Neuronal stem cell (in vitro differentiated cells): ENCODE measurements around the gene MDM2.
A peak's percentile ranks its signal among the peaks of the same experiment; 100 is the strongest.

Source experiments
- DNase-seq: peaks from one replicate; pipeline ENCODE4 v3.0.0-alpha.2; 2013; ENCODE audit warnings: low spot score
- H2AFZ ChIP-seq: one replicate; pipeline ENCODE4 v1.6.1; 2013; ENCODE audit warnings: mild to moderate bottlenecking, low read length, inconsistent platforms
- H2AK5ac ChIP-seq: 2 replicates; pipeline ENCODE4 v1.6.1; 2013; ENCODE audit warnings: low read depth, mild to moderate bottlenecking, inconsistent platforms, low read length, moderate library complexity, mixed read lengths
- H2BK120ac ChIP-seq: 2 replicates; pipeline ENCODE4 v1.6.1; 2013; ENCODE audit warnings: low read depth, mild to moderate bottlenecking, inconsistent platforms, low read length, moderate library complexity, mixed read lengths
- H2BK12ac ChIP-seq: one replicate; pipeline ENCODE4 v1.6.1; 2013; ENCODE audit warnings: low read length, inconsistent platforms
- H2BK15ac ChIP-seq: 2 replicates; pipeline ENCODE4 v1.6.1; 2013; ENCODE audit warnings: mild to moderate bottlenecking, low read length, inconsistent platforms, mixed read lengths
- H2BK5ac ChIP-seq: one replicate; pipeline ENCODE4 v1.6.1; 2013; ENCODE audit warnings: inconsistent platforms, mild to moderate bottlenecking, low read length, moderate library complexity
- H3K14ac ChIP-seq: one replicate; pipeline ENCODE4 v1.6.1; 2013; ENCODE audit warnings: low read length, inconsistent platforms
- H3K18ac ChIP-seq: 2 replicates; pipeline ENCODE4 v1.6.1; 2013; ENCODE audit warnings: low read length, inconsistent platforms
- H3K23ac ChIP-seq: 2 replicates; pipeline ENCODE4 v1.6.1; 2013; ENCODE audit warnings: low read depth, mild to moderate bottlenecking, mixed read lengths, low read length, inconsistent platforms; ENCODE audit not compliant: poor library complexity
- H3K27ac ChIP-seq: replicated peaks from 3 replicates; pipeline ENCODE4 v1.5.1; 2013; ENCODE audit warnings: low read length, inconsistent platforms
- H3K27me3 ChIP-seq, 3 experiments: 2 replicates each; pipeline ENCODE4 v1.6.1; 2013; ENCODE audit warnings: low read length in 3 of 3, mild to moderate bottlenecking in 2 of 3, inconsistent platforms in 1 of 3, low read depth in 1 of 3, mixed read lengths in 1 of 3, moderate library complexity in 1 of 3; ENCODE audit not compliant: control insufficient read depth in 3 of 3, insufficient read depth in 3 of 3
- H3K36me3 ChIP-seq, 2 donors: replicated peaks in 1 of 2; 2 replicates each; pipeline ENCODE4 v1.6.1; 2013; ENCODE audit warnings: low read length in 2 of 2; ENCODE audit not compliant: control insufficient read depth in 2 of 2, insufficient read depth in 2 of 2
- H3K4ac ChIP-seq: 2 replicates; pipeline ENCODE4 v1.6.1; 2013; ENCODE audit warnings: inconsistent platforms, mild to moderate bottlenecking, low read length, moderate library complexity
- H3K4me1 ChIP-seq, 2 donors: 1 replicate in 1 of 2; 2 replicates in 1 of 2; pipeline ENCODE4 v1.6.1; 2013; ENCODE audit warnings: low read length in 2 of 2, low read depth in 1 of 2; ENCODE audit not compliant: control insufficient read depth in 2 of 2, insufficient read depth in 1 of 2
- H3K4me2 ChIP-seq: one replicate; pipeline ENCODE4 v1.6.1; 2013; ENCODE audit warnings: mild to moderate bottlenecking, low read length, inconsistent platforms; ENCODE audit not compliant: insufficient read depth, poor library complexity, severe bottlenecking
- H3K4me3 ChIP-seq, 2 donors: 2 replicates each; pipeline ENCODE4 v1.5.1; 2013; ENCODE audit warnings: low read length in 2 of 2, mild to moderate bottlenecking in 2 of 2, inconsistent platforms in 1 of 2, moderate library complexity in 1 of 2
- H3K79me1 ChIP-seq: one replicate; pipeline ENCODE4 v1.6.1; 2013; ENCODE audit warnings: low read depth, mild to moderate bottlenecking, inconsistent platforms, low read length, moderate library complexity
- H3K9ac ChIP-seq: one replicate; pipeline ENCODE4 v1.6.1; 2013; ENCODE audit warnings: mild to moderate bottlenecking, low read depth, low read length, inconsistent platforms; ENCODE audit not compliant: poor library complexity
- H3K9me3 ChIP-seq, 2 donors: replicated peaks in 1 of 2; 2 replicates each; pipeline versions ENCODE3 to v1.6.1; 2013; ENCODE audit warnings: low read length in 2 of 2, mild to moderate bottlenecking in 2 of 2, inconsistent platforms in 1 of 2, low read depth in 1 of 2, mixed read lengths in 1 of 2, moderate library complexity in 1 of 2; ENCODE audit not compliant: control insufficient read depth in 2 of 2, insufficient read depth in 1 of 2
- H4K8ac ChIP-seq: one replicate; pipeline ENCODE4 v1.6.1; 2013; ENCODE audit warnings: low read depth, mild to moderate bottlenecking, inconsistent platforms, low read length, moderate library complexity
- H4K91ac ChIP-seq: one replicate; pipeline ENCODE4 v1.6.1; 2013; ENCODE audit warnings: low read length, low read depth, mild to moderate bottlenecking, inconsistent platforms; ENCODE audit not compliant: poor library complexity
- WGBS, 2 donors: extraction: QIAGEN DNeasy Blood & Tissue Kit; methylation state at CpG; one replicate each; pipeline ENCODE4 v1.1.7; 2013; ENCODE audit warnings: missing lambda C conversion rate in 2 of 2, mixed read lengths in 1 of 2; ENCODE audit not compliant: insufficient read length in 2 of 2, insufficient replicate concordance in 1 of 2; ENCODE audit errors: extremely low coverage in 2 of 2; 5-methylcytosine and 5-hydroxymethylcytosine counted together

Gene MDM2

DNA sequence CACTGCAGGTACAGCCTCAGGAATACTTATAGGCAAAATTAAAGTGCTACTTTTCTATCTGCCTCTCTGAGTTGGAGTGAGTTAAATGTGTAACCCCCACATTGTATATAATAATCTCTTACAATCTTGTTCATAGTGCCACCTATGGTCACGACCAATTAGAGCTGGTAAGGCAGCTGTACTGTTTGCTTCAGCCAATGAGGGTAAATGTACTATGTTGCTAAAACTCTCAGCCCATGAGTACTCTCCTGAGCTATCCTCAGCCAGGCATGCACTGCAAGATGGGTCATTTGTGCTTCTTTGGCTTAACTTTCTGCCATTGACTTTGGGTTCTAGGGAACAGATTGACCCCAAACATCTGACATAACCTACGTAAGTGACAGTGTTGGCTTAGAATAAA is 15.0 kb upstream of the MDM2 start:
- Histone ChIP-seq H3K36me3 (no peaks in the 10 kb centered on the region), H4K8ac (no peak overlapping the region), H2AK5ac (no peak overlapping the region), H3K9me3 (no peaks in the 10 kb centered on the region), H3K9ac (no peak overlapping the region), H2BK120ac (no peak overlapping the region), H3K14ac (no peak overlapping the region), H2BK5ac (no peak overlapping the region), H3K27me3 (no peaks in the 10 kb centered on the region), H2BK12ac (no peak overlapping the region), H3K4ac (no peak overlapping the region), H3K23ac (no peak overlapping the region), H3K4me3 (no peak overlapping the region), H3K27ac (no peak overlapping the region), H2BK15ac (no peak overlapping the region), H3K18ac (no peak overlapping the region), H3K4me1 (no peaks in the 10 kb centered on the region), H3K4me2 (no peak overlapping the region), H4K91ac (no peak overlapping the region), H3K79me1 (no peaks in the 10 kb centered on the region), H2AFZ (peak overlapping the region; percentile 12)
- DNase-seq: no peak
- WGBS, 2 donors: no CpG with 5 or more reads among the region's 2 CpGs

GRCh38 chr12:68793436-68793835 is 14.5 kb upstream of the MDM2 start:
- H4K8ac ChIP-seq: no peak overlapping the region
- no peak overlapping the region for H3K18ac ChIP-seq
- no peak overlapping the region for H3K23ac ChIP-seq
- H3K36me3 ChIP-seq: no peaks in the 10 kb centered on the region
- no peak overlapping the region for H3K14ac ChIP-seq
- no peak overlapping the region for H2BK120ac ChIP-seq
- no peak overlapping the region for H2BK15ac ChIP-seq
- no peak overlapping the region for H3K4me3 ChIP-seq
- peak overlapping the region; percentile 12 for H2AFZ ChIP-seq
- H3K4me2 ChIP-seq: no peak overlapping the region
- no peaks in the 10 kb centered on the region for H3K9me3 ChIP-seq
- WGBS, 2 donors: no CpG with 5 or more reads among the region's 4 CpGs
- no peak overlapping the region for H2BK12ac ChIP-seq
- no peak overlapping the region for H2AK5ac ChIP-seq
- no peak overlapping the region for H4K91ac ChIP-seq
- no peak overlapping the region for H3K27ac ChIP-seq
- H3K9ac ChIP-seq: peak overlapping the region; percentile 66
- H3K4ac ChIP-seq: no peak overlapping the region
- no peaks in the 10 kb centered on the region for H3K27me3 ChIP-seq
- no peak overlapping the region for H2BK5ac ChIP-seq
- H3K4me1 ChIP-seq: no peaks in the 10 kb centered on the region
- no peaks in the 10 kb centered on the region for H3K79me1 ChIP-seq
- no peak for DNase-seq

DNA sequence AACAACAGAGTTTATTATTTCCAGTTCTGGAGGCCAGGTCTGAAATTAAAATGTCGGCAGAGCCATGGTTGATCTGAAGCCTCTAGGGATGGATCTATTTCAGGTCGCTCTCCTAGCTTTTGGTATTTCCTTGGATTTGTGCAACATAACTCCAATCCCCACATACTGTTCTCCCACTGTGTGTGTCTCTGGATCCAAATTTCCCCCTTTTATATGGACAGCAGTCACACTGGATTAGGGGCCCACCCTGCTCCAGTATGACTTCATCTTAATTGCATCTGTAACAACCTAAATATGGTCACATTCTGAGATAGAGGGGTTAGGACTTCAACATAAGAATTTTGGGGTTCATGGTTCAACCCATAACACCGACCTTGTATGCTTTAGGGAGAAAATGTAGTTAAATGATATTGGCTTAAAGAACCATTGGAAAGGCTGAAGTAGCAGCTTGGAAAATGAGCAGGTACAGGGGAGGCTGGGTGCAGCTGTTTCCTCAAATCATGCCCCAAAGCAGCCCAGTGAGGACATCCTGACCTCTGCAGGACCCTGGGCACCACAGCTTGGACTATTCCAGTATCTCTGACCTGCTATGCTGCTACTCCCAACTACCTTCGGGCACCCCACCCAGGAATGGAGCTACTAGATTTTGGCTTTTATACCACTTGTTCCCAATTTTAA is 13.9 kb upstream of the MDM2 start:
- no peak overlapping the region for H3K27ac ChIP-seq

GRCh38 chr12:68794653-68795251 is 13.2 kb upstream of the MDM2 start:
- no peak overlapping the region for H3K4me2 ChIP-seq
- no peak for DNase-seq
- no peaks in the 10 kb centered on the region for H3K36me3 ChIP-seq
- H3K27ac ChIP-seq: no peak overlapping the region
- H3K9me3 ChIP-seq: no peaks in the 10 kb centered on the region
- no peak overlapping the region for H2AFZ ChIP-seq
- no peak overlapping the region for H3K9ac ChIP-seq
- H3K27me3 ChIP-seq: no peaks in the 10 kb centered on the region
- no peaks in the 10 kb centered on the region for H3K4me1 ChIP-seq
- H2BK120ac ChIP-seq: no peak overlapping the region
- H4K8ac ChIP-seq: no peak overlapping the region
- no peak overlapping the region for H3K18ac ChIP-seq
- no peak overlapping the region for H2AK5ac ChIP-seq
- H2BK12ac ChIP-seq: no peak overlapping the region
- no peak overlapping the region for H2BK15ac ChIP-seq
- H3K14ac ChIP-seq: no peak overlapping the region
- H4K91ac ChIP-seq: no peak overlapping the region
- H3K4me3 ChIP-seq: no peak overlapping the region
- no peak overlapping the region for H3K23ac ChIP-seq
- WGBS, 2 donors: no CpG with 5 or more reads among the region's 3 CpGs
- H3K79me1 ChIP-seq: no peaks in the 10 kb centered on the region
- no peak overlapping the region for H3K4ac ChIP-seq
- H2BK5ac ChIP-seq: no peak overlapping the region

More for the DNA sequence above, 13.9 kb upstream of the MDM2 start:
- Histone ChIP-seq H3K14ac (no peak overlapping the region), H2AFZ (no peak overlapping the region), H3K4me1 (no peaks in the 10 kb centered on the region), H3K4me3 (no peak overlapping the region), H2BK120ac (no peak overlapping the region), H2BK15ac (no peak overlapping the region), H3K36me3 (no peaks in the 10 kb centered on the region), H2BK5ac (no peak overlapping the region), H3K4me2 (no peak overlapping the region), H3K23ac (no peak overlapping the region), H2AK5ac (no peak overlapping the region), H4K8ac (no peak overlapping the region), H3K27me3 (no peaks in the 10 kb centered on the region), H3K79me1 (no peaks in the 10 kb centered on the region), H3K9me3 (no peaks in the 10 kb centered on the region), H3K9ac (no peak overlapping the region), H3K4ac (no peak overlapping the region), H4K91ac (no peak overlapping the region), H2BK12ac (no peak overlapping the region), H3K18ac (no peak overlapping the region)
- no peak for DNase-seq
- no CpG with 5 or more reads among the region's 4 CpGs for WGBS, 2 donors
